ENCODE measurements around the gene CST7.

DNA sequence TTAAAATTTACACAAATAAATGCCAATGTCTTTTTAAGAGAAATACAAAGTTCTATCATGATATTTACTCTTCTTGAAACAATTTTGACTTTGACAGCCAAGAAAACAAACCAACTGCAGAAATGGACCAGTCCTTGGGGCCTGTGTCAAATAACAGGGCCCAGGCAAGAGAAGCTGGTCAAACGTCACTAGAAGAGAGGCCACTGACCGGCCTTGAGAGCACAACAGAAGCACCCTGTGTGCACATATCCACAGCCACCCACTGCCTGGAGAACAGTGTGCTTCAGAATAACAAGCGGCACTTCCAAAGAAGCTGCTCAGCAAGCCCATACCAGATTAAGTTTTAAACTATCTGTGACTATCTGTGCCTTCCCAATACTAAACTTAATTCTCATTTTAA lies 28.7 kb downstream of the CST7 start:
- TF ChIP-seq, protein P1, sequence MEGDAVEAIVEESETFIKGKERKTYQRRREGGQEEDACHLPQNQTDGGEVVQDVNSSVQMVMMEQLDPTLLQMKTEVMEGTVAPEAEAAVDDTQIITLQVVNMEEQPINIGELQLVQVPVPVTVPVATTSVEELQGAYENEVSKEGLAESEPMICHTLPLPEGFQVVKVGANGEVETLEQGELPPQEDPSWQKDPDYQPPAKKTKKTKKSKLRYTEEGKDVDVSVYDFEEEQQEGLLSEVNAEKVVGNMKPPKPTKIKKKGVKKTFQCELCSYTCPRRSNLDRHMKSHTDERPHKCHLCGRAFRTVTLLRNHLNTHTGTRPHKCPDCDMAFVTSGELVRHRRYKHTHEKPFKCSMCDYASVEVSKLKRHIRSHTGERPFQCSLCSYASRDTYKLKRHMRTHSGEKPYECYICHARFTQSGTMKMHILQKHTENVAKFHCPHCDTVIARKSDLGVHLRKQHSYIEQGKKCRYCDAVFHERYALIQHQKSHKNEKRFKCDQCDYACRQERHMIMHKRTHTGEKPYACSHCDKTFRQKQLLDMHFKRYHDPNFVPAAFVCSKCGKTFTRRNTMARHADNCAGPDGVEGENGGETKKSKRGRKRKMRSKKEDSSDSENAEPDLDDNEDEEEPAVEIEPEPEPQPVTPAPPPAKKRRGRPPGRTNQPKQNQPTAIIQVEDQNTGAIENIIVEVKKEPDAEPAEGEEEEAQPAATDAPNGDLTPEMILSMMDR (IDR thresholded peaks at IDR 0.05; ENCODE audit: insufficient read depth, low read length, poor library complexity, severe bottlenecking), result no peak
- TF ChIP-seq EZH2phosphoT487 (conservative IDR thresholded peaks at IDR 0.05; ENCODE audit: low read length), result no peak
